ENCODE measurements around the gene ZNF211.

GRCh38 chr19:57583521-57584416 is 49.2 kb upstream of the ZNF211 start, which contains the start of gene ZIK1:
- TF ChIP-seq CTCF (conservative IDR thresholded peaks at IDR 0.05; ENCODE audit: low read depth, low read length) = no peak
- TF ChIP-seq EZH2phosphoT487 (IDR thresholded peaks at IDR 0.05; ENCODE audit: borderline replicate concordance, low read length) = no peak

All from PC-3 (cell line).